HCT116 (cell line): Measurements from ENCODE around the gene LDLRAD4. TPM values are rescaled to one million over a fixed set of nuclear protein-coding genes. Genes with fewer than 3 reads are reported as not detected.

Source experiments
- ATAC-seq: fragments of 200-7000 bp; cut with Tn5 transposase; 2 replicates; pipeline ENCODE4 v1.9.1; 2020; ENCODE audit warnings: mild to moderate bottlenecking, moderate library complexity
- BruUV-seq: library from RNA; stranded (reverse); fragments of 400-500 nt; replicated peaks from 2 replicates; lab custom pipeline; 2021; lab: Mats Ljungman, UMichigan
- CTCF ChIA-PET: fragments of 300-600 bp; sonication (Branson Sonifier 250); formaldehyde crosslinking; loops from one replicate; lab custom pipeline; 2021; ENCODE audit warnings: antibody characterized with exemption; lab: Charles Lee
- POLR2A ChIA-PET: fragments of 300-600, 350-600 bp; sonication (Branson Sonifier 250); formaldehyde crosslinking; loops from one replicate; lab custom pipeline; 2021; ENCODE audit warnings: antibody characterized with exemption; lab: Charles Lee
- RAD21 ChIA-PET, 2 experiments: fragments of 300-600 bp; sonication (Branson Sonifier 250); formaldehyde crosslinking; loops; one replicate each; lab custom pipeline; 2023; ENCODE audit warnings: low total read pairs in 2 of 2; ENCODE audit not compliant: uncharacterized antibody in 2 of 2, unreplicated experiment in 2 of 2, low non-redundant PET in 1 of 2; lab: Charles Lee
- DNase-seq: peaks from one replicate; pipeline ENCODE4 v3.0.0-alpha.2; 2010; ENCODE audit warnings: low read depth, low spot score
- H2AFZ ChIP-seq: fragments of 200-600 bp; shearing (Covaris generic), sonication (generic); 2 replicates; pipeline ENCODE4 v1.6.1; 2017; ENCODE audit warnings: low read depth, mixed run types, mixed read lengths, antibody characterized with exemption, low read length; ENCODE audit not compliant: poor library complexity, severe bottlenecking
- H3K27ac ChIP-seq: 2 replicates; pipeline ENCODE4 v1.5.1; 2012; ENCODE audit warnings: low read depth, low read length
- H3K27me3 ChIP-seq: fragments of 200-600 bp; sonication (generic); 2 replicates; pipeline ENCODE4 v1.6.1; 2016; ENCODE audit warnings: mixed run types, low read length, mixed read lengths; ENCODE audit not compliant: insufficient read depth
- H3K36me3 ChIP-seq, 2 experiments: fragments of 200-500 bp in 1 of 2; fragments of 200-600 bp in 1 of 2; sonication (Bioruptor generic) in 1 of 2; sonication (generic) in 1 of 2; 2 replicates each; pipeline versions ENCODE4 v1.5.1 to v1.6.1; 2014 to 2016; ENCODE audit warnings: low read length in 2 of 2, inconsistent platforms in 1 of 2, mixed read lengths in 1 of 2, mixed run types in 1 of 2; ENCODE audit not compliant: insufficient read depth in 2 of 2, control insufficient read depth in 1 of 2
- H3K4me1 ChIP-seq, 2 experiments: fragments of 200-600 bp in 1 of 2; sonication (generic) in 1 of 2; 2 replicates each; pipeline versions ENCODE4 v1.5.1 to v1.6.1; 2012 to 2017; ENCODE audit warnings: low read length in 2 of 2, inconsistent platforms in 1 of 2, mild to moderate bottlenecking in 1 of 2, mixed read lengths in 1 of 2, mixed run types in 1 of 2, moderate library complexity in 1 of 2; ENCODE audit not compliant: insufficient read depth in 2 of 2, control insufficient read depth in 1 of 2
- H3K4me2 ChIP-seq: fragments of 200-600 bp; sonication (generic); 2 replicates; pipeline ENCODE4 v1.6.1; 2017; ENCODE audit warnings: mixed run types, low read length, mixed read lengths
- H3K4me3 ChIP-seq, 2 experiments: fragments of 200-600 bp in 1 of 2; sonication (generic) in 1 of 2; replicated peaks in 1 of 2; 2 replicates each; pipeline ENCODE4 v1.5.1; 2011 to 2016; ENCODE audit warnings: low read length in 2 of 2, control low read depth in 1 of 2, low read depth in 1 of 2, mild to moderate bottlenecking in 1 of 2, mixed read lengths in 1 of 2, mixed run types in 1 of 2
- H3K79me2 ChIP-seq: fragments of 200-600 bp; sonication (generic); 2 replicates; pipeline ENCODE4 v1.6.1; 2017; ENCODE audit warnings: mild to moderate bottlenecking, mixed run types, low read length, moderate library complexity, mixed read lengths; ENCODE audit not compliant: insufficient read depth
- H3K9ac ChIP-seq: fragments of 200-600 bp; sonication (generic); 2 replicates; pipeline ENCODE4 v1.6.1; 2016; ENCODE audit warnings: low read length, mixed read lengths
- H3K9me2 ChIP-seq: fragments of 200-600 bp; sonication (generic), shearing (Covaris generic); 2 replicates; pipeline ENCODE4 v1.6.1; 2017; ENCODE audit warnings: mixed run types, mild to moderate bottlenecking, moderate library complexity; ENCODE audit not compliant: insufficient read depth
- H3K9me3 ChIP-seq, 2 experiments: fragments of 200-500 bp in 1 of 2; fragments of 200-600 bp in 1 of 2; sonication (Bioruptor generic) in 1 of 2; sonication (generic) in 1 of 2; 2 replicates each; pipeline ENCODE4 v1.6.1; 2014 to 2017; ENCODE audit warnings: low read length in 2 of 2, mixed read lengths in 2 of 2, inconsistent platforms in 1 of 2, low read depth in 1 of 2, mild to moderate bottlenecking in 1 of 2, mixed run types in 1 of 2, moderate library complexity in 1 of 2; ENCODE audit not compliant: control insufficient read depth in 1 of 2, insufficient read depth in 1 of 2
- H4K20me1 ChIP-seq: fragments of 200-600 bp; sonication (generic), shearing (Covaris generic); 2 replicates; pipeline ENCODE4 v1.6.1; 2017; ENCODE audit warnings: mixed run types, mild to moderate bottlenecking, moderate library complexity; ENCODE audit not compliant: insufficient read depth
- CBX3 ChIP-seq: IDR thresholded peaks from 2 replicates; pipeline ENCODE4 v1.6.1; 2012; ENCODE audit warnings: low read depth
- CTCF ChIP-seq, 3 experiments: fragments of 200-600 bp in 1 of 3; sonication (generic) in 1 of 3; IDR thresholded peaks in 2 of 3; conservative IDR thresholded peaks in 1 of 3; 2 replicates each; pipeline ENCODE4 v1.5.1; 2012 to 2017; ENCODE audit warnings: low read depth in 2 of 3, low read length in 2 of 3, antibody characterized with exemption in 1 of 3, borderline replicate concordance in 1 of 3, control low read depth in 1 of 3, mild to moderate bottlenecking in 1 of 3, mixed read lengths in 1 of 3, mixed run types in 1 of 3, moderate library complexity in 1 of 3; ENCODE audit not compliant: insufficient read depth in 1 of 3
- POLR2A ChIP-seq: IDR thresholded peaks from 2 replicates; pipeline ENCODE4 v1.7.0; 2011; ENCODE audit warnings: borderline replicate concordance; ENCODE audit not compliant: insufficient read depth, insufficient read length; ENCODE audit errors: extremely low read depth
- SRF ChIP-seq: IDR thresholded peaks from 2 replicates; pipeline ENCODE4 v1.6.1; 2012; ENCODE audit warnings: low read depth
- TCF7L2 ChIP-seq: IDR thresholded peaks from 2 replicates; pipeline ENCODE4 v1.7.0; 2011; ENCODE audit warnings: borderline replicate concordance, inconsistent platforms; ENCODE audit not compliant: insufficient read depth, insufficient read length; ENCODE audit errors: extremely low read depth
- ZNF274 ChIP-seq: fragments of 200-500 bp; sonication (Bioruptor generic); IDR thresholded peaks from 2 replicates; pipeline ENCODE4 v1.6.1; 2014; ENCODE audit warnings: mild to moderate bottlenecking, low read depth, low read length, inconsistent platforms
- intact Hi-C: fragments of 100-400 bp; cut with micrococcal nuclease; formaldehyde crosslinking; loops from 2 replicates; pipeline ENCODE4 v1.10.0; 2022
- total RNA-seq: library from RNA; stranded (reverse); gene quantifications from one replicate; pipeline ENCODE4 v1.2.1, GENCODE V29; 2021; ENCODE audit not compliant: unreplicated experiment
- TF ChIP-seq, protein P1 (sequence below): IDR thresholded peaks from 2 replicates; pipeline ENCODE4 v1.6.1; 2012; ENCODE audit warnings: low read depth

LDLRAD4 gene
- total RNA-seq, 1 experiment from 2014 or later = 1.2 TPM

DNA sequence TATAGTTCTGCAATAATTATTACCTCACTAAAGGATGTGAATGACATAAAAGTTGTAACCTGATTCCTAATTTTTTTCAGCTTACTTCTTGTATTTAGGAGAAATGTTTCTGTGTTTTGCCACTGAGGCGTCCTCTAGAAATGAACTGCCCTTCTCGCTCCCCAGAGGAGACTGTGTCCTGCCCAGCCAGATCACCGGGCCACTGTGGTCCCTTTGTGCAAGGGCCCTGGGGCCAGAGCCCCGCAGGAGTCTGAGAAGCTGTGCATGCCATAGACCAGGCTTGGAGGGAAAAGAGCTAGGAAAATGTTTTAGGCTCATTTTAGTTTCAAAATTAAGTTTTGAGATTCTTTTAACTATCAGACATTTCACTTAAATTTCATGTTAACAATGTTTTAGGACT, 31.1 kb upstream of the LDLRAD4 start:
- Histone ChIP-seq H3K27ac (no peak overlapping the region), H4K20me1 (no peaks in the 10 kb centered on the region), H2AFZ (no peak overlapping the region), H3K9me2 (no peaks in the 10 kb centered on the region), H3K4me3 (no peak overlapping the region), H3K4me2 (no peak overlapping the region), H3K79me2 (no peaks in the 10 kb centered on the region), H3K9ac (no peak overlapping the region), H3K9me3 (no peaks in the 10 kb centered on the region), H3K36me3 (no peaks in the 10 kb centered on the region), H3K4me1 (no peaks in the 10 kb centered on the region), H3K27me3 (no peaks in the 10 kb centered on the region)
- ChIA-PET RAD21 (no interaction called here), CTCF (interaction anchor here (0.9 kb wide), 1 partner anchor 28 kb away, joined by 3 read pairs; no protein-coding TSS in a partner anchor), POLR2A (no interaction called here)
- intact Hi-C loops = no loop called here
- ATAC-seq (no peak), DNase-seq (no peak)
- no TSS peak for BruUV-seq
- no peak for TF ChIP-seq POLR2A
- no peak for TF ChIP-seq CBX3
- no peak for TF ChIP-seq SRF
- TF ChIP-seq CTCF (IDR thresholded peaks at IDR 0.05 in 2 of 3, conservative IDR thresholded peaks at IDR 0.05 in 1 of 3; ENCODE audit: borderline replicate concordance in 1 of 3, insufficient read depth in 1 of 3, low read depth in 2 of 3, low read length in 2 of 3) = no peak
- no peak for TF ChIP-seq TCF7L2
- TF ChIP-seq ZNF274 = no peak
- TF ChIP-seq, protein P1, sequence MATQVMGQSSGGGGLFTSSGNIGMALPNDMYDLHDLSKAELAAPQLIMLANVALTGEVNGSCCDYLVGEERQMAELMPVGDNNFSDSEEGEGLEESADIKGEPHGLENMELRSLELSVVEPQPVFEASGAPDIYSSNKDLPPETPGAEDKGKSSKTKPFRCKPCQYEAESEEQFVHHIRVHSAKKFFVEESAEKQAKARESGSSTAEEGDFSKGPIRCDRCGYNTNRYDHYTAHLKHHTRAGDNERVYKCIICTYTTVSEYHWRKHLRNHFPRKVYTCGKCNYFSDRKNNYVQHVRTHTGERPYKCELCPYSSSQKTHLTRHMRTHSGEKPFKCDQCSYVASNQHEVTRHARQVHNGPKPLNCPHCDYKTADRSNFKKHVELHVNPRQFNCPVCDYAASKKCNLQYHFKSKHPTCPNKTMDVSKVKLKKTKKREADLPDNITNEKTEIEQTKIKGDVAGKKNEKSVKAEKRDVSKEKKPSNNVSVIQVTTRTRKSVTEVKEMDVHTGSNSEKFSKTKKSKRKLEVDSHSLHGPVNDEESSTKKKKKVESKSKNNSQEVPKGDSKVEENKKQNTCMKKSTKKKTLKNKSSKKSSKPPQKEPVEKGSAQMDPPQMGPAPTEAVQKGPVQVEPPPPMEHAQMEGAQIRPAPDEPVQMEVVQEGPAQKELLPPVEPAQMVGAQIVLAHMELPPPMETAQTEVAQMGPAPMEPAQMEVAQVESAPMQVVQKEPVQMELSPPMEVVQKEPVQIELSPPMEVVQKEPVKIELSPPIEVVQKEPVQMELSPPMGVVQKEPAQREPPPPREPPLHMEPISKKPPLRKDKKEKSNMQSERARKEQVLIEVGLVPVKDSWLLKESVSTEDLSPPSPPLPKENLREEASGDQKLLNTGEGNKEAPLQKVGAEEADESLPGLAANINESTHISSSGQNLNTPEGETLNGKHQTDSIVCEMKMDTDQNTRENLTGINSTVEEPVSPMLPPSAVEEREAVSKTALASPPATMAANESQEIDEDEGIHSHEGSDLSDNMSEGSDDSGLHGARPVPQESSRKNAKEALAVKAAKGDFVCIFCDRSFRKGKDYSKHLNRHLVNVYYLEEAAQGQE = no peak
